ENCODE measurements around the gene CLEC16A.

The CLEC16A gene

DNA sequence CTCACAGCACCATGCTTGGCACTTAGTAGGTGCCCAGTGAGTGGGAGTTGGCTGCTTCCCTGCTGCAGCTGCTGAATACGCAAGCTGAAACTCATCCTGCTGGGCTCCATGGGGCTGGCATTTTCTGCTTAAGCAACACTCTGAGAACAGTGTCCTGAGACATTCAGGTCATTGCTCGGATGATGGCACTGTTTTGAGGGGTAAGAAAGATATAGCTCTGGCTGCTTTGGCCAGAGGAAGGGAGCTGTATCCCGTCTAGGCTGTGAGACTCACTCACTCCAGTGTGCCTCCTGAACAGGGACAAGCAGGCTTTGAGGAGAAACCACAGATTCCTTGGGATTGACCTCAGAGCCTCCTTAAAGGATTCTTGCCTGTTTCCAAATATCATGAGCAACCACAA lies 120.5 kb downstream of the CLEC16A start:
- no peak for DNase-seq

DNA sequence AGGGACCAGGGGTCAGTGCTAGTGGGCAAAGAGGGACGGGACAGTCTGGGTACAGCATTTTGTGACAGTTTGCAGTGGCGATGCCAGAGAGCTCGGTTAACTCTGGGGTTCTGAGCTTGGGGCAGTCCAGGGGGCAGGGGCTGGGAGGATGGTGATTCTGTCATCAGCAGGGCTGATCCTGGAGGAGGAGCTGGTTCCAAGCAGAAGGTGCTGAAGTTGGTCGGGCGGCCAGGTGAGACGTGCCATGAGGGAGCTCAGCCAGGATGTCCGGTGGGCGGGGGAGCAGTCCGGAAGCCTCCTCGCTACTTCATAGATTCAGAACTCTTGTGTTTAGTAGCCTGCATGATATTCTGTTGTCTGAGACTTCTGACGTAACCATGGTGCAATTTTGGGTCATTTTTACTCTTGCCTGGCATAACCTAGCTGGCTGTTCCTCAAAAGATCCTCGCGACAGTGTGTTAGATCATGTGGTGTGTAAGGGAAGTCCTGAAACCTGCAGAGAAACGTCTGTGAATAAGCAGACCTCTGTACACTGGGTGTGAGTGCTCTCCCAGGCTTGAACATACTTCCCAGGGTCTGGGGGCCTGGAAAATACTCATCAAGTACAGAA lies 122.0 kb downstream of the CLEC16A start:
- DNase-seq: no peak

DNA sequence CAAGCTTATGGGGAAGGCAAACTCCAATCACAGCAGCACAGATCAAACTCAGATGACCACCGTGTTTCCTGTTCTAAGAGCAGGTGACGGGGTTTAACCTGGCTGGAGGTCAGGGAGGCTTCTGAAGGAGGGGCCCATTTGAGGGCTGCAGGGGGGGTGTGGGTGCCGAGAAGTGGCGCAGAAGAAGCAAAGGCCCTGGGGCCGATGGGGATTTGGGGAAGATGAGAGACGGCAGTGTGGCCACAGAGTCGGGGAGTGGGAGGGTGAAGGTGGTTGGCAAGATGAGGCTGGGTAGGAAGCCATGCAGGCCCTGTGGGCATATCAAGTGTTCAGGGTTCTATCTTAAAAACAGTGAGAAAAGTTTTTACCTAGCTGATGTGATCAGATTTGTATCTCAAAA lies 122.9 kb downstream of the CLEC16A start:
- no peak for DNase-seq

DNA sequence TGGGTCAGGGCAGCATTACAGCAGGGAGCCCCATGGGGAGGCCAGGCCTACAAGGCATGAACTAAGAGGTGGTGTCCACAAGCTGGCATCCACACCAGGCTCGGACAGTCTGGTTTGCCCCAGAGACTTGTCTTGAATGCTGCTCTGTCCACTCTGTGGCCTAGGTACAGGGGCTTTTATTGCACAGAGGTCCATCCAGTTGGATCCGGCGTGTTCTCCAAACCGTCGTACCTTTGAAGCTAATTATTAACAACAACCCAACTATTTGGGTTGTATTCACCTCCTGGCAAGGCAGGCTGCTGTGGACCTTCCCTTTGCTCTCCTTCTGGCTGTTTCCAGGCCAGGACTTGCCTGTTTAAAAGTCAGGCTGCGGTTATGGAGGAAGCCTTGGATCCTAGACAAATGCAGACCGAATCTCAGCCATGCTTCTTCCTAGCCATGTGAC lies 123.4 kb downstream of the CLEC16A start:
- DNase-seq: no peak

DNA sequence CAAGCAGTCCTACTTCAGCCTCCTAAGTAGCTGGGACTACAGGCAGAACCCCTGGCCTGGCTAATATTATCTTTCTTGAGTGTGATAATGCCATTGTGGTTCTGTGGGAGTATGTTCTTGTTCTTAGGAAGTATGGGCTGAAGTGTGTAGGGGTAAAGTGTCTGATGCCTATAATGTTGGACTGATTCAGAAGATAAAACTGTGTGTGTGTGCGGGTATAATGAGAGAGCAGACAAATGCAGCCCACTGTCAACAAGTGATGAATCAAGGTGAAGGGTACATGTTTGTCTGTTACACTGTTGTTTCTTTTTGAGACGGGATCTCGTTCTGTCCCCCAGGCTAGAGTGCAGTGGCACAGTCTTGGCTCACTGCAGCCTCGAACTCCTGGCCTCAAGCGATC lies 127.5 kb downstream of the CLEC16A start:
- no peak for DNase-seq

DNA sequence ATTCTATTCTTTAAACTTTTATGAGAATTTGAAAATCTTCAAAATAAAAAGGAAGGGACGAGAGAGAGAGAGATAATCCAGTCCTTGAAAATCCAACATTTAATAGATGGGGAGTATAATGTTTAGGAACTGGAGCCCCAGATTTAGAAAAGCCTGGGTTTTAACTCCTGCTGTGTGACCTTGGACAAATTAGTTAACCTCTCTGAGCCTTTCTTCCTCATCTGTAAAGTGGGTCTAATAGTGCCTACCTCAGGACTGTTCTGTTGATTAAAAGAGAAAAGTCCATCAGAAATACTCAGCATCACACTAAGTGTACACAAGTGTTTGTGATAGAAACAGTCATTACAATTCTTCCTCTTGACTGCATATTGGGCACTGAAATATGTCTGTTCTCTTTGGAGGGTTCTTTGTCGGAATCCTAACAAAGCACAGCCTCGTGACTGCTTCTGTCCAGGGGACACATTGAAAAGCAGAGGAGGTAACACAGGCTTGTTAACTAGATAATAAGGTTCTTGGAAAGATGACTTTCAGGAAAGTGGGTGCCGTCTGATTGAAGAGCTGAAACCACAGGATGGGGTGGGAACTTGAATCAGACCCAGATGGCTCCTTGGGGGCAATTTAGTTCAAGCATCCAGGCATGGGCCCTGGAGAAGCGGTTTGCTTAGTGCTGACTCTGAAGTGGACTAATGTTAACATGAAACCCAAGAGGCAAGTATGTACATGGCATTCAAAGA lies 128.2 kb downstream of the CLEC16A start:
- DNase-seq: no peak

DNA sequence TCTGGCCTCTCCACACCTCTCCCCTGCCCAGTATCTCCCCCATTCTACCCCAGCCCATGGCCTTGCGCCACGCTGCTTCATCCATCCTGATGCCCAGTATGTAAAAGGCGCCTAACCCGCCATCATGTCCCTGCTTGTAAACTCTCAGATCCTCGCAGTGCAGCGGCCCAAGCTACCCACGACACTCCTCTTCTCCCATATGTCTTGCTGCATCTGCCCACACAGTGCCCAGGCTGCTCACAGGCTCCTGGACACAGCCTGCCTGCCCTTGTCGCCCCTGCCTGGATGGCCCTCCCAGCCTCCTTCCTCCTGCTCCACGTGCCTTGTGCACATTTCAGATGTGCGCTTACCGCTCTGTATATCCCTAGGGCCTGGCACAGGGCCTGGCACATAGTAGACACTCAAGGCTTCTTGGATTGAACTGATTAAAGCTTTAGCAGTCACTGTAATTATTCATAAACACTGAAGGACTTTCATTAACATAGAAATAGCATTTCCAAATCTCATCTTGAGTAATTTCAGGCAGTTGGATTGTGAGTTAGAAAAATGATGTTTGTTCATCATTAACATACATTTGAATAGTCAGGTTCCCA lies 129.1 kb downstream of the CLEC16A start:
- DNase-seq: no peak

DNA sequence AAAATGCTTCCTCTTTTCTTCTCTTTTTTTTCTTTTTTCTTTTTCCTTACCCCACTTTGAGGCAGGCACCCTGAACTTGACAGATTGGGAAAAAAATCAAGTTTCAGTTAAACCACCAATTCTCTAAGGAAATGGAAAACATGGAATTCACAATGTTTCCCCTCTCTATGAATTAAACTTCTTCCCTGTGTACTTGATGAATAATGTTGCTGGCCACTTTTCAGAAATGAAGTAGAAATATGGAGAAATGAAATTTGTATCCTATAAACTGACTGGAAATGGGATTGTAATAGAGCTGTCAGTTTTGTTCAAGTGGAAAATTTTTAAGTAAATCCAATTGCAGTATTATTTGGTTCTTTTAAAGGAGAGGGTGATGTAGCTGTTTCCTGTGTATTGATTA lies 129.8 kb downstream of the CLEC16A start:
- no peak for DNase-seq

DNA sequence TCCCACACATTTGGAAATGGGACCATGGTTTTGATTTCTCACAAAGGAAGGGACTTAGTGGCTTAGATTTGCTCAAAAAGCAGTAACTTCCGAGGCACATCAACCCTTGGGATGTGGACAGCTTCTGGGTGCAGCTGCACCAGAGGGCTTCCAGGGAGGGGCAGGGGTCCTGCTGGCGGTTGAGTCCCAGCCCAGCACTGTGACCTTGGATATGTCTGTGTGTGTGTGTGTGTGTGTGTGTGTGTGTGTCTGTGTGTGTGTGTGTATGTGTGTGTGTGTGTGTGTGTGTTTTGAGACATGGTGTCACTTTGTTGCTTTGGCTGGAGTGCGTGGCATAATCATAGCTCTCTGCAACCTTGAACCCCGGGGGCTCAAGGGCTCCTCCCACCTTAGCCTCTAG lies 130.8 kb downstream of the CLEC16A start:
- no peak for DNase-seq

DNA sequence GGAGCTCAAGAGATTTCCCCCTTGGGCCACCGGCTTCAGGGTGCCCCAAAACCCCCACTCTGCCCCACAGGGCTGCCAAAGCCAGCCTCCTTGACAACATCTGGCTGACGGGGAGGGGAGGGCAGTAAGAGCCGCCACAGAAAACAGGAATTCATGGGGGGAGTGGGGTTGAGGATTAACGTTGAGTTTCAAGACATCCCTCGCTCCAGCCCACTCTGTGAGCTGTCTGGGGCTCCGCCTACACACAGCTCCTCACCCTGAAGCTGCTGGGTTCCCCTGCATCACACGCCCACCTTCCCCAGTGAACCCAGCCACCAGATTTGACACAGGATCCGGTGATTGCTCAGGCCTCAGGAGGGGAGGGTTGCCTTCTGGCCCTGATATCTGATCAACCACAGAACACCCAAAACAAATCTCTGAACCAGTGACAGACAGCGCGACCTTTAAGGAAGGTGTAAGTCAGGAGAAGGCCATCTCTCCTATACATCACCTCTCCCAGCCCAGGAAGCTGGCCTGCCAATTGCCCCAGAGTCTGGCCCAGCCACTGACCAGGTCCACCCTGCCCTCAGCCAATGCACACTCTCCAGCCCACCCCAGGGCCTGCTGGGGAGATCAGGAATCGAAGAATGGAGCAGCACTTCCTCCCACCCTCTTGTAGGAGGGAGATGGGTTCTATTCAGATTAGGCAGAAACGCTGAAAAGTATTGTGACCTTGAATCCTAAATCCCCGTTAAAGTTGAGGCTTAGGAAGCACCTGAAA lies 132.1 kb downstream of the CLEC16A start:
- no peak for DNase-seq

DNA sequence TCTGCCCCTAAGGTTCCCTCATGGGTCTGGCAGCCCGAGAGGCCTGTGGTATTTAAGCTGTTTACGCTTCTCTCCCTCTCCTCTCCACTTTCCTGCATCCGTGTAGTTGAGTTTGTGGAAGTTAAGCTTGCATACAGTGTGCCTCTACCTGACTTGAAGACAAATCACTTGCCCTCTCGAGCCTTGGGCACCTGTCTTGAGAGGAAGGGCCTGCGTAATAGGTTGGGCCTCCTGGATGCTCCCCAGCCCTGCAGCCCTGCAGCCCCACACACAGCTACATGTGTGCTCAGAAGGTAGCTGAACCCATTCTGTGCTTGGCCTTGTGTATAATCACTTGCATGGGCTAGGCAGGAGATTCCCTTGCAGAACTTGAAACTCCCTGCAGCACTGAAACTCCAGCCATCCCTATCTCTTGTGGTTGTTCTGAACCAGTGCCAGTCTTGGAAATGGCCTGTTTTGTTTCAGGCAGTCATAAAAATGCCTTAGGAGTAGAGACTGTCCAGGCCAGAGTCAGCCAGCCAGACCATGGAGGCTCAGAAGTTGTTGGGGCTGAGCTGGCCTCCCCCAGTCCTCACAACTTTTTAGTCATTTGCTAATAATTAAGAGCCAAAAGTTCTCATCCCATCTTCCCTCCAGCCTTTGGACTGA lies 134.6 kb downstream of the CLEC16A start:
- DNase-seq: no peak

DNA sequence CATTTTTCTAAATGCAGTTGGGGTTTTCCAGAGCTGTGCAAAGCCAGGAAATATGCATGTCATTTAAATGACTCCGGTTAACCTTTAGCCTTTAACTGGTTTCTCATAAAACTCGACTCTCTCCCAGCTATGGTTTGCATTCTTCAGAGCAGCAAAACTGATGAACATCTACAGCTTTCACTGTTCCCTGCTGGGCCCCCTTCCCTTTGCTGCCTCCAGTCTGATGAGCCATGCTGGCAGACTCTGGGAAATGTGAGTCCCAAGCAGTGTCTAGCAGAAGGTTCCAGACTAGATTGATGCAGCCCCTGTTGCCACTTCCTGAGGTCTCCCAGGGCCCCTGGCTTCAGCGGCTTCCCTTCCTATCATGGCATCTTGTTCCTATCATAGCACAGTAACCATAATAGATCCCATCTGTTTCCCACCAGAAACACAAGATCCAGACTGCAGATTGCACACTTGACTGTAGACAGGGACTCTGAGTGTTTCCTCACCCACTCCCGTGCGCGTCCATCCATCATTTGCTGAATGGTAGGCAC lies 135.4 kb downstream of the CLEC16A start:
- DNase-seq: no peak

DNA sequence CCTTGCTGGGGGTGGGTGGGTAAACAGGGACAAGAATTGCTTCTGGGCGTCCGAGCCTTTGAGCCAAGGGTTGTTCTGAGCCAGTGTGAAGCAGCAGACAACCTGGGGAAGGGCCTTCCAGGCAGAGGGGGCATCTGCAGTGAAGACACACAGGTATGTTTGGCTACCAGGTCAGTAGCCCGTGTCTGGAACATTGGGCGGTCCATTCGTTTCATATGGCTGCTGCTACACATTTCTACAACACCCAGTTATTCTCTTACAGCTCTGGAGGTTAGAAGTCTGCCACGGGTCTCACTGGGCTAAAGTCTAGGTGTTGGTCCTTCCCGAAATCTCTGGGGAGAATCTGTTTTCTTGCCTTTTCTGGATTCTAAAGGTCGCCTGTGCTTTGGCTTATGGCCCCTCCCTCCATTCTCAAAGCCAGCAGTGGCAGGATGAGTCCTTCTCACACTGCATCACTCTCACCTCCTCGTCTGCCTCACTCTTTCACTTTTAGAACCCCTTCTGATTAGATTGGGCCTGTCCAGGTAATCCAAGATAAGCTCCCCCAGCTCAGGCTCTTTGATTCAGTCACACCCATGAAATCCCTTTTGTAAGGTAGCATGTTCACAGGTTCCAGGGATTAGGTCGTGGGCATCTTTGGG lies 136.1 kb downstream of the CLEC16A start:
- no peak for DNase-seq

DNA sequence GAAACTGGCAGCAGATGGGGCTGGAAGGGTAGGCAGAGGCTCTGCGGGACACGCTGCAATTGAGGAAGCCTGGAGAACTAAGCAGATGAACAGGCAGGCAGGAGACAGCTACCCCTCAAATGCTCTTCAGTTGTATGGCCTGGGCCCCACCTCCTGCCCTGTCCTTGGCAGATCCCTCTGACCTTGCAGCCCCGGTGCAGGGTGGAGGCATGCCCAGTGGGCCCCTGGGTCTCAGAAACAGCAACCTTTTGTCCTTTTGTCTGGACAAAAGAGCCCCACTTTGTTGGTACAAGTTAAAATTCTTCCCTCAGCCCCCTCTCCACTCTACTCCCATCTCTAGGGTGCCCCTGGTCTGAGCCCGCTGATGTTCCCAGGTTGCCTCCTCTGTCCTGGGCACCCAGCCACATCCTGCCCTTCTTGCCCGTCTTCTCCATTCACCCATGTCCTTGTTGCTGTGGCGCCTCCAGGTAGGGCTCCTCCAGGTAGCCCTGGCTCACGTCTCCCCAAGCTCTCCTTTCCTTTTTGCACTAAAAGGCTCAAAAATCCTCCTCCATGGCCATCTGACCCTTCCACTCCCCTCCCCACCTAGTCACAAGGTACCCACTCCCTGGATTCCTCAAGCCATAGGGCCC lies 136.8 kb downstream of the CLEC16A start:
- DNase-seq: no peak

DNA sequence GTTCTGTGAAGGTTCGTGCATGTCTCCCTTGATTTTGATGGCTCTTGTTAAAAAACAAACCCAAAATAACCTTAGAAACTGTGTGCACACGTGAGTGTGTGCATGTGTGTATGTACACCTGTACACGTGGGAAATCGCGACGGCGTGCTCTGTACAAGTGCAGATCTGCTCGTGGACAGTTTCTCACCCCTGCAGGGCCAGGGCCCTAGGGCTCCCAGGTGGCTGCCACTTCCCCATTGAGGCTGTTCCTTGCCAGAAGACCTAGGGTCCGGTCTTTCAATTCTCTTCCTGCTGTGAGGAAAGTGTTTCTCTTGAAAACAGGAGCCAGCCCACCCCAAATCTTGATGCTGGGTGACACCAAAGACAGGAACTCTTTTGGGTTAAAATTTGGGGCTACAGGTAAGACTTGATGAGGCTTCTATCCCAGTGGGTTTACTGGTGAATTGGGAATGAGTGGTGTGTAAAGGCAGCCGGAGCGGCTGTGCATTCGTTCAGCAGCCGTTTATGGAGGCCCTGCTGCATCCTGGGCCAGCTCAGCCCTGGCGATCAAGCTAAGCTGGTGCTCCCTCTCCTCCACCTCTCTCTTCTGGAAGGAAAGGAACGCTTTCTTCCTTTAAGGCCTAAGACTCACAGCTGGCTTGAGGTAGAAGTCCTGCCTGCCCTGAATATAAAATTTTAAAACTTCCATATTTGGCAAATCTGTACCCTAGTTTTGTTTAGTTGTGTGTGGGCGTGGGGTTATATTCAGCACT lies 137.9 kb downstream of the CLEC16A start:
- no peak for DNase-seq

DNA sequence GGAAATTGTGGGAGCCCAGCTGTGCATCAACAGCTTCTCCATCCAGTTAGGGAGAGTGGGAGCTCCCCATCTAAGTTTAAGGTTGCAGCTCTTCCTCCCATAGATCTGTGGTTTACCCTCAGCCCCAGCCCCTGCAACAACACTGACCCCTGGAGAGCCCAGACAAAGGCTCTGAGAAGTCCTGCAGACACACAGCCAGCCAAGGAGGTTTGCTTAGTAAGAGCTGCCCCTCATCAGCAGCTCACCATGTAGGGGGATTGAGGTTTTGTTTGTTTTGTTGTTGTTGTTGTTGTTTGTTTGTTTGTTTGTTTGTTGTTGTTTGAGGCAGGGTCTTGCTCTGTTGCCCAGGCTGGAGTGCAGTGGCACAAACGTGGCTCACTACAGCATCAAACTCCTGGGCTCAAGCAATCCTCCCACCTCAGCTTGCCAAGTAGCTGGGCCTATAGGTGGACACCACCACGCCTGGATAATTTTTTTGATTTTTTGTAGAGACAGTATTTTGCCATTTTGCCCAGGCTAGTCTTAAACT lies 138.6 kb downstream of the CLEC16A start:
- DNase-seq: no peak

DNA sequence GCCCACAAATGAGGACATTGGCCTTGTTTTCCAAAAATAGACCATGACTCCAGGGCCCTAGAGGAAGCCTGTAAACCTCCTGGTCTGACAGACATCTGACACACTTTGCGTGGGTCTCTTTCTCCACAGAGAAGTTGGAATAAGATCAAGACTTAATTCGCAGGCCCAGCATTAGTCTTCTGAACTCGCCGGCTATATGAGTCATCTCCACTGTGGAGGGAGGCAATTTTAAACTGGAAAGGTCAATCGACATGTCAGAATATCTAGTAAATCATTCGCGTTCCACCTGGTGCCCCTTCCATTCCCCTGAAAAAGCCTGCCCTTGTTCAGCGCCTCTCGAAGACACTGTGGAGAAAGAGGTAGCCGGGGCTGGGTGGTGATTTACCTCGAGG lies 140.1 kb downstream of the CLEC16A start:
- DNase-seq: no peak

DNA sequence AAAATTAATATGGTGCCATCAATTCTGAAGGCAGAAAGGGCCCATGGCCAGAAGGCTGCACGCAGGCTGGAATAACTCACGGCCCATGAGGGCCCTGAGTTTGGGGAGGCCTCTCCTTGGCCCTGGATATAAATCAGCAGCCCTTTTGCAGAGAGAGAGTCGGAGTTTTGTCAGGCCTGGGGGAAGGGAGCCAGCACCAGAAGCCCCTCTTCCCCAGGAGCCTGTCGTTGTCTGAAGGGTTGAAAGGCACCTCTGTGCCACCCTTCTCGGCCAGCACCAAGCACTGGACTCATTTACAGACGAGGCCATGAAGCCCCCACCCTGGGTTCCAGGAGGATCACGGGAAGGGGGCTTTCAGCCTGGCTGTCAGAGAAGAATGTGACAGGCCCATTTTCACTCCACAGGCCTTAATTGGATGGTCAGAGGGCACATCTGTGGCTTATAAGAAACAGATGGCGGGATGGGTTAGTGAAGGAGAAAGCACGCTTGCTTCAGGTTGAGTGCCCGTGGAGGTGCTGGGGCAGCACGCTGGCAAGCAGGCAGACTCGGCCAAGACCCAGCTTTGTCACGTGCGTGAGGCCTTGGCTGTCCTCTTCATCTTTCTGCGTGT lies 140.6 kb downstream of the CLEC16A start:
- DNase-seq: no peak

DNA sequence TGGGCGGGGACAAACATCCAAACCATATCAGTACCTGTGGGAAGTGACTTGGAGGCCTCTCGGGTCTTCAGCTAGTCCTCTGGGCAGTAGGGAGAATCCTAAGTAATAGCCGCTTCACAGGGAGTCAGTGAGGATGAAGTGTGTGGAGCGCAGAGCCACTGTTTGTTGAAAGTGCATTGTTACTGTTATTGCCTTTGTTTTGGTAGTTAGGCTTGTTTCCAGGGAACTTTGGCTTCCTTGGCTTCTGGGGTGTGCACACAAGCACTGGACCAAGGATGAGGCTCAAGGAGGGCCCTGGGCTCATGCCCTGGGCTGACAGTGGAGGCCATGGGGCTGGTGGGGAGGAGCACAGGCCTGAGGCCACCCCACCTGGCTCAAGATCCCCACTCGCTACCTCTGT lies 141.6 kb downstream of the CLEC16A start:
- DNase-seq: no peak

DNA sequence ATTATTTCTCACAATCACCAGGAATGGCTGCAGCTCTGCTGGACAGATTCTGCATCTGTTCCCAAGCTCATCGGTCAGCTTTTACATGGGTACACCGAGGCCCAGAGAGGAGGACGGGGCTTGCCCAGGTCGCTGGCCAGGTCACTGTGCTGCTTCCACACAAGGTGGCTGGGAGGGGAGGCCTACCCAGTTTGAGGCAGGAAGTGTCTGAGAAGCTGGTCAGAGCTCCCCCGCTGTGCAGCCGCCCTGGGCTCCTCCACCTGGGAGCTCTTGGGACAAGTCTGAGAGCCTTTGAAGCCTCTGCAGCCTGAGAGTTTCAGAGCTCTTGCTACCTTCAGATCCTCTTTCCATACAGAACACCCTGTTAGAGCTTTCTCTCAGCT lies 143.3 kb downstream of the CLEC16A start:
- DNase-seq: no peak

Data from cortex of kidney (tissue), 1 donor.